ENCODE data around the gene CD226. TPM values are rescaled to one million over a fixed set of nuclear protein-coding genes. Genes with fewer than 3 reads are reported as not detected.

Gene CD226
- total RNA-seq, 3 donors from 2014 or later: 1.8 to 4.9 (median 2.1) TPM

DNA sequence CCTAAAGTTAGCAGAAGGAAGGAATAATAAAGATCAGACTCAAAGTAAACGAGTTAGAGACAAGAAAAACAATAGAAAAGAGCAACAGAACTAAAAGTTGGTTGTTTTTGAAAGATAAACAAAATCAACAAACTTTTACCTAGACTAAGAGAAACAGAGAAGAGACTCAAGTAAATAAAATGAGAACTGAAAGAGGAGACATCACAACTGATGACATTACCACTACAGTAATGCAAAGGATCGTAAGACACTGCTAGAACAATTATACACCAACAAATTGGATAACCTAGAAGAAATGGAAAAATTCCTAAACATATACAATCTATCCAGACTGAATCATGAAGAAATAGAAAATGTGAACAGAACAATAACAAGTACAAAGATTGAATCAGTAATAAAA, 139.3 kb downstream of the CD226 start:
- peaks cover 0 to 3% of the 10 kb centered on the region in 2 donors for H3K9me3 ChIP-seq
- H3K36me3 ChIP-seq: no peaks in the 10 kb centered on the region
- no peak for DNase-seq (ENCODE audit: low spot score in 2 of 2)
- no peaks in the 10 kb centered on the region for H3K4me1 ChIP-seq
- H3K27me3 ChIP-seq: no peaks in the 10 kb centered on the region
- no peak overlapping the region for H3K27ac ChIP-seq
- intact Hi-C loops (cut with DNase I; ENCODE audit: low total_unique reads): no loop called here
- TF ChIP-seq, protein P1, sequence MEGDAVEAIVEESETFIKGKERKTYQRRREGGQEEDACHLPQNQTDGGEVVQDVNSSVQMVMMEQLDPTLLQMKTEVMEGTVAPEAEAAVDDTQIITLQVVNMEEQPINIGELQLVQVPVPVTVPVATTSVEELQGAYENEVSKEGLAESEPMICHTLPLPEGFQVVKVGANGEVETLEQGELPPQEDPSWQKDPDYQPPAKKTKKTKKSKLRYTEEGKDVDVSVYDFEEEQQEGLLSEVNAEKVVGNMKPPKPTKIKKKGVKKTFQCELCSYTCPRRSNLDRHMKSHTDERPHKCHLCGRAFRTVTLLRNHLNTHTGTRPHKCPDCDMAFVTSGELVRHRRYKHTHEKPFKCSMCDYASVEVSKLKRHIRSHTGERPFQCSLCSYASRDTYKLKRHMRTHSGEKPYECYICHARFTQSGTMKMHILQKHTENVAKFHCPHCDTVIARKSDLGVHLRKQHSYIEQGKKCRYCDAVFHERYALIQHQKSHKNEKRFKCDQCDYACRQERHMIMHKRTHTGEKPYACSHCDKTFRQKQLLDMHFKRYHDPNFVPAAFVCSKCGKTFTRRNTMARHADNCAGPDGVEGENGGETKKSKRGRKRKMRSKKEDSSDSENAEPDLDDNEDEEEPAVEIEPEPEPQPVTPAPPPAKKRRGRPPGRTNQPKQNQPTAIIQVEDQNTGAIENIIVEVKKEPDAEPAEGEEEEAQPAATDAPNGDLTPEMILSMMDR (IDR thresholded peaks at IDR 0.05): no peak
- no peak overlapping the region for H3K4me3 ChIP-seq

DNA sequence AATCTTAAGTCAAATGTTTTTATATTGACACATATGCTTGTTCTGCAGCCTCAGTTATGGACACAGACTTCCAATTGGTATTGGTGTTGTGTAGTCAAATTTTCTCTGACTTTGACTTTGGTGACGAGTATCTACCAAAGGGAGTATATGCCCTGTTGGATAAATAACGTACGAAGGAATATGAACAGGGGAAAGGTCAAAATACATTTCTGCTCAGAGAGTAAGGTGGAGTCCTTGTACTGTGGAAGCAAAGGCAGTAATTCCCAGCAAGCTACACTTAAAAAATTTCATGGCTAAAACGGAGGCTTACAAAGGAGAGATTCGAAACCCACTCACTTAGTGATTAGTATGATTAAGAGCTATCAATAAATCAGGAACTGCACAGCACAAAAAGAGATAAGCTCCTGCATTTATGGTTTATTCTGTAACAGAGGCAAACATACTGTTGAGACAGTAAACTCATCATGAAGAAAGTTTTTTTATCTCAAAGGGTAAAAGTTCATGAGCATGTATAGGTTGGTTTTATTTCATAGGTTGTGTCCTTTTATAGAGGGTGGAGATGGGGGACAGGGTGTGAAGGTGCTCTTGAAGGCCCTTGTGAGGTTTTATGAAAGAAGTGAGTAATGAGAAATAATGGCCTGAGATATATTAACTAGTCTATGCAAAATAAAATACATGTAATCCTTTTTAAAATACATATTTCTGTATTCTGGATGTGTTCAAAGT, 142.7 kb downstream of the CD226 start:
- H3K27ac ChIP-seq: no peak overlapping the region
- no peaks in the 10 kb centered on the region for H3K27me3 ChIP-seq
- intact Hi-C loops (cut with DNase I; ENCODE audit: low total_unique reads): no loop called here
- H3K36me3 ChIP-seq: no peaks in the 10 kb centered on the region
- H3K4me3 ChIP-seq: no peak overlapping the region
- peaks cover 0 to 2% of the 10 kb centered on the region in 2 donors for H3K9me3 ChIP-seq
- no peaks in the 10 kb centered on the region for H3K4me1 ChIP-seq
- TF ChIP-seq, protein P1 (IDR thresholded peaks at IDR 0.05): no peak
- TF ChIP-seq POLR2AphosphoS5 (IDR thresholded peaks at IDR 0.05) (no peak), POLR2A (IDR thresholded peaks at IDR 0.05) (no peak)
- DNase-seq (ENCODE audit: low spot score in 2 of 2): no peak
